Activated CD4-positive, alpha-beta T cell treated with anti-CD3 and anti-CD28 coated beads for 1 hour (primary cell): ENCODE data around the gene P2RY13.

ENCODE experiments used
- DNase-seq: peaks from one replicate; pipeline ENCODE4 v3.0.0-alpha.2; 2020

Gene P2RY13

GRCh38 chr3:151319628-151320027, 9.7 kb downstream of the P2RY13 start:
- no peak for DNase-seq

- no peak for DNase-seq
Observed at GRCh38 chr3:151318991-151319390, 10.4 kb downstream of the P2RY13 start.

GRCh38 chr3:151318313-151318712, 11.0 kb downstream of the P2RY13 start:
- DNase-seq: no peak

- no peak for DNase-seq
Observed at GRCh38 chr3:151316267-151316991, 12.9 kb downstream of the P2RY13 start, which contains the start of gene GPR87. Gene GPR87, minus strand, starts transcription at chr3:151316820. Its CDS starts 16,720 bp downstream, at chr3:151300100.

- no peak for DNase-seq
Observed at GRCh38 chr3:151315846-151316245, 13.5 kb downstream of the P2RY13 start.

- DNase-seq: no peak
Observed at GRCh38 chr3:151315136-151315535, 14.2 kb downstream of the P2RY13 start.

GRCh38 chr3:151314593-151314992, 14.8 kb downstream of the P2RY13 start:
- DNase-seq: no peak

GRCh38 chr3:151314137-151314536, 15.2 kb downstream of the P2RY13 start:
- no peak for DNase-seq

GRCh38 chr3:151312972-151313371, 16.4 kb downstream of the P2RY13 start:
- no peak for DNase-seq

- no peak for DNase-seq
Observed at GRCh38 chr3:151309566-151309965, 19.8 kb downstream of the P2RY13 start.

- DNase-seq: no peak
Observed at GRCh38 chr3:151307583-151308488, 21.5 kb downstream of the P2RY13 start.

GRCh38 chr3:151307131-151307530, 22.2 kb downstream of the P2RY13 start:
- DNase-seq: no peak

- DNase-seq: no peak
Observed at GRCh38 chr3:151306168-151306810, 23.1 kb downstream of the P2RY13 start.

- DNase-seq: no peak
Observed at GRCh38 chr3:151305775-151306151, 23.6 kb downstream of the P2RY13 start.

GRCh38 chr3:151305060-151305774, 24.1 kb downstream of the P2RY13 start:
- DNase-seq: no peak

GRCh38 chr3:151303751-151304150, 25.6 kb downstream of the P2RY13 start:
- DNase-seq: no peak

- no peak for DNase-seq
Observed at GRCh38 chr3:151301787-151302186, 27.6 kb downstream of the P2RY13 start.

GRCh38 chr3:151300539-151300938, 28.8 kb downstream of the P2RY13 start:
- no peak for DNase-seq

GRCh38 chr3:151299006-151299405, 30.3 kb downstream of the P2RY13 start:
- no peak for DNase-seq

GRCh38 chr3:151297429-151297828, 31.9 kb downstream of the P2RY13 start:
- DNase-seq: no peak

GRCh38 chr3:151296226-151296625, 33.1 kb downstream of the P2RY13 start:
- DNase-seq: no peak

GRCh38 chr3:151293127-151293526, 36.2 kb downstream of the P2RY13 start:
- no peak for DNase-seq

GRCh38 chr3:151290673-151291072, 38.7 kb downstream of the P2RY13 start:
- no peak for DNase-seq
